NT2/D1 (cell line): ENCODE measurements around the gene ZNF506.

Experiments used
- SUZ12 ChIP-seq: IDR thresholded peaks from 2 replicates; pipeline ENCODE4 v1.6.1; 2011; ENCODE audit not compliant: insufficient read length, insufficient read depth; ENCODE audit errors: extremely low read depth
- YY1 ChIP-seq: IDR thresholded peaks from 2 replicates; pipeline ENCODE4 v1.6.1; 2011; ENCODE audit not compliant: insufficient read length, insufficient read depth
- ZNF274 ChIP-seq: IDR thresholded peaks from 2 replicates; pipeline ENCODE4 v1.6.1; 2011; ENCODE audit warnings: mild to moderate bottlenecking, low read depth, low read length

DNA sequence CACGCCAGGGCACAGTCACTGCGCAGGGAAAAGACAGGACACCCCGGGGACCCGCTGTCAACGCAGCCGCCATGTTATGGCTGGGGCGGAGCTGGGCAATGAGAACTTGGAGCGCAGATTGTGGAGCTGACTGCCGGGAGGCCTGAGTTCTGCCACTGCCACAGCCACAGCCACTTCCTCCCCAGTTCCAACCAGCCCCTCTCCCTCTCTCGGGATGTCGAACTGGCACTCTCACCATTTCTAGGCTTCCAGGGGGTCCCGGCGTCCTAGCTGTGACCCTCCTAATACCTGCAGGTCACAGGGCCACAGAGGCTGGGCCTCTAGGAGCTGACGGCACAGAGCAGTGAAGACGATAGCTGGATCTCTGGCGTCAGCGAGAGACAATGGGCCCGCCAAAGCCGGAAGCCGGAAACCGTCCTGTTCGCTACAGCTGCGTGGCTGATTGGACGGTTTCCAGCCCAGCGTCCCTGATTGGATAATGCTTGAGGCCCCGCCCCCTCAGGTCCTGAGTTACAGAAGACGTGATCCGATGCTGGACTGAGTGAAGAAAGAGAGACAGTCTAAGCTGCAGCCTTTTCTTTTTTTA lies at the start of gene ZNF506:
- no peak for TF ChIP-seq ZNF274
- TF ChIP-seq SUZ12, result no peak
- TF ChIP-seq YY1, result peak; percentile 56
